HepG2 (cell line): Measurements from ENCODE around the gene TOP2A. TPM values are rescaled to one million over a fixed set of nuclear protein-coding genes. Genes with fewer than 3 reads are reported as not detected.

Source experiments
- ARHGAP35 ChIP-seq: sonication (generic); formaldehyde crosslinking; IDR thresholded peaks from 2 replicates; pipeline ENCODE4 v1.9.0; 2022; ENCODE audit warnings: mild to moderate bottlenecking, inconsistent platforms, moderate library complexity, missing genetic modification reagents, borderline replicate concordance
- E2F1 ChIP-seq: sonication (generic); formaldehyde crosslinking; IDR thresholded peaks from 2 replicates; pipeline ENCODE4 v1.5.0; 2020; ENCODE audit warnings: missing genetic modification reagents
- ERF ChIP-seq: IDR thresholded peaks from 2 replicates; pipeline ENCODE4 v1.6.1; 2018; ENCODE audit warnings: missing biosample characterization, missing genetic modification reagents
- ETV5 ChIP-seq: IDR thresholded peaks from 2 replicates; pipeline ENCODE4 v1.6.1; 2018; ENCODE audit warnings: missing biosample characterization, missing genetic modification reagents, inconsistent platforms, borderline replicate concordance
- MBD4 ChIP-seq: IDR thresholded peaks from 2 replicates; pipeline ENCODE4 v1.6.1; 2012; ENCODE audit warnings: low read length, inconsistent platforms, borderline replicate concordance
- NKX3-1 ChIP-seq: sonication (generic); formaldehyde crosslinking; IDR thresholded peaks from 2 replicates; pipeline ENCODE4 v1.5.0; 2020; ENCODE audit warnings: missing genetic modification reagents
- POLR2G ChIP-seq: fragments of 200-400 bp; formaldehyde crosslinking; IDR thresholded peaks from 2 replicates; pipeline ENCODE4 v1.6.1; 2018; ENCODE audit warnings: mild to moderate bottlenecking, low read depth, low read length, moderate library complexity
- PRDM4 ChIP-seq: sonication (generic); formaldehyde crosslinking; IDR thresholded peaks from 2 replicates; pipeline ENCODE4 v1.9.0; 2021; ENCODE audit warnings: missing genetic modification reagents, borderline replicate concordance
- ZBTB14 ChIP-seq: sonication (generic); formaldehyde crosslinking; IDR thresholded peaks from 2 replicates; pipeline ENCODE4 v1.4.0; 2020; ENCODE audit warnings: missing genetic modification reagents
- ZNF431 ChIP-seq: sonication (generic); formaldehyde crosslinking; IDR thresholded peaks from 2 replicates; pipeline ENCODE4 v1.9.0; 2022; ENCODE audit warnings: missing genetic modification reagents, low read depth, mild to moderate bottlenecking, borderline replicate concordance
- ZNF670 ChIP-seq: sonication (generic); formaldehyde crosslinking; IDR thresholded peaks from 2 replicates; pipeline ENCODE4 v1.8.0; 2022; ENCODE audit warnings: mild to moderate bottlenecking, missing genetic modification reagents, borderline replicate concordance
- polyA plus RNA-seq, 8 experiments: library from polyadenylated mRNA; depleted of rRNA in 3 of 8; stranded (reverse) in 7 of 8; unstranded in 1 of 8; fragments of >200 nt; fragmentation: Illumina TruSeq in 4 of 8; extraction: Trizol in 4 of 8; gene quantifications; 2 replicates each; pipeline versions ENCODE4 v1.2.1 to v1.2.3, GENCODE V29; 2011 to 2016; ENCODE audit warnings: low read depth in 4 of 8, missing spikeins in 1 of 8, mixed read lengths in 1 of 8; ENCODE audit not compliant: insufficient read depth in 1 of 8
- total RNA-seq, 5 experiments: library from RNA; depleted of rRNA; stranded (reverse); fragments of >200 nt; fragmentation: Illumina TruSeq; extraction: Trizol; gene quantifications; 2 replicates each; pipeline ENCODE4 v1.2.3, GENCODE V29; 2016; ENCODE audit warnings: low read depth in 1 of 5
- TF ChIP-seq, protein P1 (sequence below): sonication (generic); formaldehyde crosslinking; IDR thresholded peaks from 2 replicates; pipeline ENCODE4 v1.4.0; 2020; ENCODE audit warnings: low read depth, missing genetic modification reagents
- TF ChIP-seq, protein P2 (sequence below): sonication (generic); formaldehyde crosslinking; IDR thresholded peaks from 2 replicates; pipeline ENCODE4 v1.5.0; 2020; ENCODE audit warnings: mild to moderate bottlenecking, missing genetic modification reagents, borderline replicate concordance
- TF ChIP-seq, protein P3 (sequence below): sonication (generic); formaldehyde crosslinking; IDR thresholded peaks from 2 replicates; pipeline ENCODE4 v1.5.0; 2020; ENCODE audit warnings: mild to moderate bottlenecking, missing genetic modification reagents

The TOP2A gene
- total and polyA plus RNA-seq, 2 of the 13 experiments (the other 11 are each of a cell fraction or from before 2014, with no cell fraction given), result 108 to 327 TPM

GRCh38 chr17:40352779-40353394, 64.8 kb downstream of the TOP2A start (continued):
- TF ChIP-seq E2F1, result no peak
- no peak for TF ChIP-seq PRDM4 (CRISPR knock-in tag)
- TF ChIP-seq, protein P1, sequence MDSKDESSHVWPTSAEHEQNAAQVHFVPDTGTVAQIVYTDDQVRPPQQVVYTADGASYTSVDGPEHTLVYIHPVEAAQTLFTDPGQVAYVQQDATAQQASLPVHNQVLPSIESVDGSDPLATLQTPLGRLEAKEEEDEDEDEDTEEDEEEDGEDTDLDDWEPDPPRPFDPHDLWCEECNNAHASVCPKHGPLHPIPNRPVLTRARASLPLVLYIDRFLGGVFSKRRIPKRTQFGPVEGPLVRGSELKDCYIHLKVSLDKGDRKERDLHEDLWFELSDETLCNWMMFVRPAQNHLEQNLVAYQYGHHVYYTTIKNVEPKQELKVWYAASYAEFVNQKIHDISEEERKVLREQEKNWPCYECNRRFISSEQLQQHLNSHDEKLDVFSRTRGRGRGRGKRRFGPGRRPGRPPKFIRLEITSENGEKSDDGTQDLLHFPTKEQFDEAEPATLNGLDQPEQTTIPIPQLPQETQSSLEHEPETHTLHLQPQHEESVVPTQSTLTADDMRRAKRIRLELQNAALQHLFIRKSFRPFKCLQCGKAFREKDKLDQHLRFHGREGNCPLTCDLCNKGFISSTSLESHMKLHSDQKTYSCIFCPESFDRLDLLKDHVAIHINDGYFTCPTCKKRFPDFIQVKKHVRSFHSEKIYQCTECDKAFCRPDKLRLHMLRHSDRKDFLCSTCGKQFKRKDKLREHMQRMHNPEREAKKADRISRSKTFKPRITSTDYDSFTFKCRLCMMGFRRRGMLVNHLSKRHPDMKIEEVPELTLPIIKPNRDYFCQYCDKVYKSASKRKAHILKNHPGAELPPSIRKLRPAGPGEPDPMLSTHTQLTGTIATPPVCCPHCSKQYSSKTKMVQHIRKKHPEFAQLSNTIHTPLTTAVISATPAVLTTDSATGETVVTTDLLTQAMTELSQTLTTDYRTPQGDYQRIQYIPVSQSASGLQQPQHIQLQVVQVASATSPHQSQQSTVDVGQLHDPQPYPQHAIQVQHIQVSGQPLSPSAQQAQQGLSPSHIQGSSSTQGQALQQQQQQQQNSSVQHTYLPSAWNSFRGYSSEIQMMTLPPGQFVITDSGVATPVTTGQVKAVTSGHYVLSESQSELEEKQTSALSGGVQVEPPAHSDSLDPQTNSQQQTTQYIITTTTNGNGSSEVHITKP (CRISPR knock-in tag), result peak; percentile 79
- TF ChIP-seq NKX3-1, result no peak
- TF ChIP-seq POLR2G, result no peak
- TF ChIP-seq ZBTB14 (CRISPR knock-in tag), result no peak
- no peak for TF ChIP-seq ARHGAP35
- TF ChIP-seq, protein P2, sequence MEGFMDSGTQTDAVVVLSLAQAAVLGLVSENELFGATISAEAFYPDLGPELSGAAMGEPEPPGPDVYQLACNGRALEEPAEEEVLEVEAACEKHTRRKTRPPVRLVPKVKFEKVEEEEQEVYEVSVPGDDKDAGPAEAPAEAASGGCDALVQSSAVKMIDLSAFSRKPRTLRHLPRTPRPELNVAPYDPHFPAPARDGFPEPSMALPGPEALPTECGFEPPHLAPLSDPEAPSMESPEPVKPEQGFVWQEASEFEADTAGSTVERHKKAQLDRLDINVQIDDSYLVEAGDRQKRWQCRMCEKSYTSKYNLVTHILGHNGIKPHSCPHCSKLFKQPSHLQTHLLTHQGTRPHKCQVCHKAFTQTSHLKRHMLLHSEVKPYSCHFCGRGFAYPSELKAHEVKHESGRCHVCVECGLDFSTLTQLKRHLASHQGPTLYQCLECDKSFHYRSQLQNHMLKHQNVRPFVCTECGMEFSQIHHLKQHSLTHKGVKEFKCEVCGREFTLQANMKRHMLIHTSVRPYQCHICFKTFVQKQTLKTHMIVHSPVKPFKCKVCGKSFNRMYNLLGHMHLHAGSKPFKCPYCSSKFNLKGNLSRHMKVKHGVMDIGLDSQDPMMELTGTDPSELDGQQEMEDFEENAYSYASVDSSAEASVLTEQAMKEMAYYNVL (CRISPR knock-in tag), result peak; percentile 87; the same call in 1 of the 2 replicates
- TF ChIP-seq, protein P3, sequence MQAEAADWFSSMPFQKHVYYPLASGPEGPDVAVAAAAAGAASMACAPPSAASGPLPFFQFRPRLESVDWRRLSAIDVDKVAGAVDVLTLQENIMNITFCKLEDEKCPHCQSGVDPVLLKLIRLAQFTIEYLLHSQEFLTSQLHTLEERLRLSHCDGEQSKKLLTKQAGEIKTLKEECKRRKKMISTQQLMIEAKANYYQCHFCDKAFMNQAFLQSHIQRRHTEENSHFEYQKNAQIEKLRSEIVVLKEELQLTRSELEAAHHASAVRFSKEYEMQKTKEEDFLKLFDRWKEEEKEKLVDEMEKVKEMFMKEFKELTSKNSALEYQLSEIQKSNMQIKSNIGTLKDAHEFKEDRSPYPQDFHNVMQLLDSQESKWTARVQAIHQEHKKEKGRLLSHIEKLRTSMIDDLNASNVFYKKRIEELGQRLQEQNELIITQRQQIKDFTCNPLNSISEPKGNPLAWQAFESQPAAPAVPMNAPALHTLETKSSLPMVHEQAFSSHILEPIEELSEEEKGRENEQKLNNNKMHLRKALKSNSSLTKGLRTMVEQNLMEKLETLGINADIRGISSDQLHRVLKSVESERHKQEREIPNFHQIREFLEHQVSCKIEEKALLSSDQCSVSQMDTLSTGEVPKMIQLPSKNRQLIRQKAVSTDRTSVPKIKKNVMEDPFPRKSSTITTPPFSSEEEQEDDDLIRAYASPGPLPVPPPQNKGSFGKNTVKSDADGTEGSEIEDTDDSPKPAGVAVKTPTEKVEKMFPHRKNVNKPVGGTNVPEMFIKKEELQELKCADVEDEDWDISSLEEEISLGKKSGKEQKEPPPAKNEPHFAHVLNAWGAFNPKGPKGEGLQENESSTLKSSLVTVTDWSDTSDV (CRISPR knock-in tag), result no peak
- TF ChIP-seq ZNF670 (CRISPR knock-in tag), result no peak; the same call in 1 of the 2 replicates
- no peak for TF ChIP-seq ZNF431 (CRISPR knock-in tag)
- peak; percentile 97 for TF ChIP-seq ETV5 (CRISPR knock-in tag)
- TF ChIP-seq MBD4, result no peak
- peak; percentile 97 for TF ChIP-seq ERF (CRISPR knock-in tag)
